Activated CD8-positive, alpha-beta T cell treated with anti-CD3 and anti-CD28 coated beads for 36 hours (primary cell): ENCODE results near the gene SLC52A1. TPM values are rescaled to one million over a fixed set of nuclear protein-coding genes. Genes with fewer than 3 reads are reported as not detected.
A peak's percentile ranks its signal among the peaks of the same experiment; 100 is the strongest.

Source experiments
- ATAC-seq: fragments of 200-7000 bp; cut with Tn5 transposase; one replicate; pipeline ENCODE4 v1.10.0; 2021; ENCODE audit warnings: mild to moderate bottlenecking, moderate library complexity
- CTCF ChIA-PET: fragments of 350-600 bp; sonication (Branson Sonifier 250); formaldehyde crosslinking; loops from one replicate; lab custom pipeline; 2021; ENCODE audit warnings: antibody characterized with exemption; lab: Charles Lee
- POLR2A ChIA-PET: fragments of 350-600 bp; sonication (Branson Sonifier 250); formaldehyde crosslinking; loops from one replicate; lab custom pipeline; 2021; ENCODE audit warnings: antibody characterized with exemption; lab: Charles Lee
- DNase-seq: peaks from one replicate; pipeline ENCODE4 v3.0.0-alpha.2; 2020
- H3K27ac Mint-ChIP-seq: one replicate; pipeline ENCODE4 v1.8.0; 2021; ENCODE audit warnings: mild to moderate bottlenecking, mixed read lengths
- H3K27me3 Mint-ChIP-seq: one replicate; pipeline ENCODE4 v1.8.0; 2021; ENCODE audit warnings: mixed read lengths
- H3K36me3 Mint-ChIP-seq: one replicate; pipeline ENCODE4 v1.8.0; 2021; ENCODE audit warnings: low read depth, mixed read lengths
- H3K4me1 Mint-ChIP-seq: one replicate; pipeline ENCODE4 v1.8.0; 2021; ENCODE audit warnings: low read depth, mixed read lengths
- H3K4me3 Mint-ChIP-seq: one replicate; pipeline ENCODE4 v1.8.0; 2021; ENCODE audit warnings: mild to moderate bottlenecking, moderate library complexity, mixed read lengths
- H3K9me3 Mint-ChIP-seq: one replicate; pipeline ENCODE4 v1.8.0; 2021; ENCODE audit warnings: mixed read lengths
- intact Hi-C: fragments of 100-400 bp; cut with micrococcal nuclease; formaldehyde crosslinking; loops from one replicate; pipeline ENCODE4 v1.10.0; 2022
- total RNA-seq, 2 experiments: library from RNA; stranded (reverse); gene quantifications; one replicate each; pipeline ENCODE4 v1.2.3, GENCODE V29; 2021
- TF ChIP-seq, protein P1 (sequence below): fragments of 200-600 bp; IDR thresholded peaks from one replicate; pipeline ENCODE4 v1.8.0; 2022; ENCODE audit warnings: antibody characterized with exemption, mild to moderate bottlenecking

SLC52A1 gene
- total RNA-seq, 2 experiments from 2014 or later, result 0.13 to 0.14 TPM

DNA sequence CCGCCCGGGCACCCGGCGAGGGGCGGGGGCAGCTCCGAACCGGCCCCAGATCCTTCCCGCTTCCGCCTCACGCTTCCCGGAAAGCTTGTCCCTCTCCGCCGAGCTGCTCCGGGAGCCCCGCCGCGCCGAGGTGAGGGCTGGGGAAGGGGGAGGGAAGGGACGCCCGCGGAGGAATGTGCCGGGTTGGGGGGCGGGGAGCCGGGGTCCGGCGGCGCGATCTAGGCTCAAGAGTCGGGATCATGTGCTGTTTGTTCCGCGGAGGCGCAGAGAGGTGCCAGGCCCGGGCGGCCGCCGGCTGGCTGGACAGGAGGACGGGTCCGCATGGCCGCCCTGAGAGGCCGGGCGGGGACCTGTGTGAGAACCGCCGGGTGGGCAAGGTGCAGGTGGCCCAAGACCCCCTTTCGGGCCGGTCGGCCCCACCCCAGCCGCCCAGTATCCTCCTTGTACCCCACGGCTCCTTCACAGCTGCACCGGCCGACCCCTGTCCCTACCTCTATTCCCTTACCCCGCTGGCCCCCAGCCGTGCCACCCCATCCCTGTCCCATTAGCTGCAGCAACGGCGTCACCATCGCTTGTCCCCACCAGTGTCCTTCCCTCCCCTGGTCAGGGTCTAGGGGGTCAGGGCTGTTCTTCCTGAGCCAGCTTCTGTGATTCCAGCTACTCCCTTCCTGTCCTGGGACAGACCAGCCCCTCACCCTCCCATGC is 37.0 kb downstream of the SLC52A1 start:
- Mint-ChIP-seq H3K27ac (peak overlapping the region; percentile 25), H3K36me3 (peaks cover 13% of the 10 kb centered on the region), H3K9me3 (no peaks in the 10 kb centered on the region), H3K4me3 (peak overlapping the region; percentile 79), H3K4me1 (peaks cover 17% of the 10 kb centered on the region), H3K27me3 (peaks cover 1% of the 10 kb centered on the region)
- TF ChIP-seq, protein P1, sequence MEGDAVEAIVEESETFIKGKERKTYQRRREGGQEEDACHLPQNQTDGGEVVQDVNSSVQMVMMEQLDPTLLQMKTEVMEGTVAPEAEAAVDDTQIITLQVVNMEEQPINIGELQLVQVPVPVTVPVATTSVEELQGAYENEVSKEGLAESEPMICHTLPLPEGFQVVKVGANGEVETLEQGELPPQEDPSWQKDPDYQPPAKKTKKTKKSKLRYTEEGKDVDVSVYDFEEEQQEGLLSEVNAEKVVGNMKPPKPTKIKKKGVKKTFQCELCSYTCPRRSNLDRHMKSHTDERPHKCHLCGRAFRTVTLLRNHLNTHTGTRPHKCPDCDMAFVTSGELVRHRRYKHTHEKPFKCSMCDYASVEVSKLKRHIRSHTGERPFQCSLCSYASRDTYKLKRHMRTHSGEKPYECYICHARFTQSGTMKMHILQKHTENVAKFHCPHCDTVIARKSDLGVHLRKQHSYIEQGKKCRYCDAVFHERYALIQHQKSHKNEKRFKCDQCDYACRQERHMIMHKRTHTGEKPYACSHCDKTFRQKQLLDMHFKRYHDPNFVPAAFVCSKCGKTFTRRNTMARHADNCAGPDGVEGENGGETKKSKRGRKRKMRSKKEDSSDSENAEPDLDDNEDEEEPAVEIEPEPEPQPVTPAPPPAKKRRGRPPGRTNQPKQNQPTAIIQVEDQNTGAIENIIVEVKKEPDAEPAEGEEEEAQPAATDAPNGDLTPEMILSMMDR, result no peak
- CTCF ChIA-PET, result interaction anchor here (1.1 to 1.9 kb wide), 5 partner anchors 11 to 32 kb away, joined by 3 to 6 read pairs (median 4); no protein-coding TSS in a partner anchor
- intact Hi-C loops, result no loop called here
- ATAC-seq (peak; percentile 3), DNase-seq (peak; percentile 32)
- POLR2A ChIA-PET, result interaction anchor here (0.9 to 1.7 kb wide), 8 partner anchors 9 to 58 kb away, joined by 3 to 11 read pairs (median 5); partner anchors contain the start of genes PFN1, RNF167 and SLC52A1

- POLR2A ChIA-PET, result interaction anchor here (0.7 to 1.7 kb wide), 11 partner anchors 8 to 66 kb away, joined by 3 to 11 read pairs (median 5); partner anchors contain the start of gene PFN1
- Mint-ChIP-seq H3K4me1 (peaks cover 17% of the 10 kb centered on the region), H3K36me3 (peaks cover 13% of the 10 kb centered on the region), H3K9me3 (no peaks in the 10 kb centered on the region), H3K4me3 (peak within 1 kb of the TSS; percentile 79), H3K27me3 (peaks cover 1% of the 10 kb centered on the region), H3K27ac (peak within 1 kb of the TSS; percentile 71)
- intact Hi-C loops, result no loop called here
- ATAC-seq (peak; percentile 98), DNase-seq (peak; percentile 93)
- TF ChIP-seq, protein P1, result no peak
- CTCF ChIA-PET, result interaction anchor here (1.1 to 1.9 kb wide), 6 partner anchors 11 to 64 kb away, joined by 3 to 6 read pairs (median 4); no protein-coding TSS in a partner anchor
These were observed 37.8 kb downstream of the SLC52A1 start, which contains the start of the genes INCA1 and KIF1C for GRCh38 chr17:4997302-4998026. Gene INCA1, minus strand, starts transcription at chr17:4997522. Its CDS starts 3,085 bp downstream, at chr17:4994437. Gene KIF1C, plus strand, starts transcription at chr17:4997950. Its CDS starts 2,297 bp downstream, at chr17:5000247.

- peaks cover 16% of the 10 kb centered on the region for H3K36me3 Mint-ChIP-seq
- CTCF ChIA-PET, result interaction anchor here (1.0 to 1.3 kb wide), 2 partner anchors 13 to 85 kb away, joined by 3 read pairs; no protein-coding TSS in a partner anchor
- no peak for DNase-seq
- H3K4me3 Mint-ChIP-seq, result no peak overlapping the region
- H3K9me3 Mint-ChIP-seq, result no peaks in the 10 kb centered on the region
- TF ChIP-seq, protein P1, result no peak
- peaks cover 1% of the 10 kb centered on the region for H3K27me3 Mint-ChIP-seq
- no peak overlapping the region for H3K27ac Mint-ChIP-seq
- intact Hi-C loops, result no loop called here
- peaks cover 24% of the 10 kb centered on the region for H3K4me1 Mint-ChIP-seq
- POLR2A ChIA-PET, result no interaction called here
- no peak for ATAC-seq
These were observed 41.1 kb downstream of the SLC52A1 start for GRCh38 chr17:4994081-4994595.

- ATAC-seq (peak; percentile 10), DNase-seq (peak; percentile 21)
- peaks cover 30% of the 10 kb centered on the region for H3K4me1 Mint-ChIP-seq
- ChIA-PET CTCF (interaction anchor here (0.7 to 1.9 kb wide), 8 partner anchors 8 to 80 kb away, joined by 3 to 12 read pairs (median 3); partner anchors contain the start of genes RNF167 and SLC25A11), POLR2A (interaction anchor here (0.6 to 6.9 kb wide), 13 partner anchors 9 to 125 kb away, joined by 3 to 75 read pairs (median 4); partner anchors contain the start of genes PFN1, RNF167, SLC25A11 and SPAG7)
- peak overlapping the region; percentile 85 for H3K4me3 Mint-ChIP-seq
- no peaks in the 10 kb centered on the region for H3K27me3 Mint-ChIP-seq
- TF ChIP-seq, protein P1, result no peak
- intact Hi-C loops, result no loop called here
- peak overlapping the region; percentile 92 for H3K27ac Mint-ChIP-seq
- H3K9me3 Mint-ChIP-seq, result no peaks in the 10 kb centered on the region
- peaks cover 21% of the 10 kb centered on the region for H3K36me3 Mint-ChIP-seq
These were observed 47.3 kb downstream of the SLC52A1 start for GRCh38 chr17:4987767-4988567.
